ENCODE results near the gene BAD.

DNA sequence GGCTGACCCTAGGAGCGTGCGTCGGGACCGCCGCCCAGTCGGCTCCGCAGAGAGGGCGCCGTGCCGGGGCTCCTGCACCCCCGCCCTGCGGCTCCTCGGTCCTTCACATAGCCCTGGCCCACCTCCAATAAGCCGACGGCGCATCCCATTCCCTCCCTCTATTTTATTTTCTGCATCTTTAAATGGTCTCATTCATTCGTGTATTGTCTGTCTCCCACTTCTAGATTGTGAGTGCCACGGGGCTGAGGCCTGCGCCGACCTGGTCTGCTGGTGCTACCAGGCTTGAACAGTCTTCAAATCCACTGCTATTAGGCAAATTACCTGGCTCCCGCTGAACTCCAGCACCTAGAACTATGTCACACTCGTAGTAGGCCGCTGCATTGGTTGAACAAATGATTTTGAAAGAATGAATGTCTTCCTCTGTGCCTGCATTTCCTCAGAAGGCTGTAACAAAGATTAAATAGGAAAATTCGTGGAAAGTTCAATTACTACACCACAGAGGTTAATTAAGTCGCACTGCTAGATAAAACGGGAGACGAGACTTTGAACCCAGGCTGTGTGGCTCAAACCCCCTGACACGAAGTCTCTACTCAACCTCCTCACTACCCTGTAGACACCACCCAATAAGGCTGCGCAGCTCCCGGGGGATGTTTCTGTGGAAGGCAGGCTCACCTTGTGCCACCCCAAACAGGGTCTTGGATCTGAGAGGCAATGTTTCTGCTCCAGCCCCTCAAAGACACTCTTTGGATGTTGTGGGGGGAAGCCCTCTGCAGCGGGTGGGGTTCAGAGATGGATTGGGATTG lies 36.5 kb downstream of the BAD start:
- TF ChIP-seq POLR2AphosphoS5 (IDR thresholded peaks at IDR 0.05) = no peak
- TF ChIP-seq, protein P1, sequence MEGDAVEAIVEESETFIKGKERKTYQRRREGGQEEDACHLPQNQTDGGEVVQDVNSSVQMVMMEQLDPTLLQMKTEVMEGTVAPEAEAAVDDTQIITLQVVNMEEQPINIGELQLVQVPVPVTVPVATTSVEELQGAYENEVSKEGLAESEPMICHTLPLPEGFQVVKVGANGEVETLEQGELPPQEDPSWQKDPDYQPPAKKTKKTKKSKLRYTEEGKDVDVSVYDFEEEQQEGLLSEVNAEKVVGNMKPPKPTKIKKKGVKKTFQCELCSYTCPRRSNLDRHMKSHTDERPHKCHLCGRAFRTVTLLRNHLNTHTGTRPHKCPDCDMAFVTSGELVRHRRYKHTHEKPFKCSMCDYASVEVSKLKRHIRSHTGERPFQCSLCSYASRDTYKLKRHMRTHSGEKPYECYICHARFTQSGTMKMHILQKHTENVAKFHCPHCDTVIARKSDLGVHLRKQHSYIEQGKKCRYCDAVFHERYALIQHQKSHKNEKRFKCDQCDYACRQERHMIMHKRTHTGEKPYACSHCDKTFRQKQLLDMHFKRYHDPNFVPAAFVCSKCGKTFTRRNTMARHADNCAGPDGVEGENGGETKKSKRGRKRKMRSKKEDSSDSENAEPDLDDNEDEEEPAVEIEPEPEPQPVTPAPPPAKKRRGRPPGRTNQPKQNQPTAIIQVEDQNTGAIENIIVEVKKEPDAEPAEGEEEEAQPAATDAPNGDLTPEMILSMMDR (IDR thresholded peaks at IDR 0.05) = no peak
